Measurements from ENCODE around the gene ERICH2. TPM values are rescaled to one million over a fixed set of nuclear protein-coding genes. Genes with fewer than 3 reads are reported as not detected.
A peak's percentile ranks its signal among the peaks of the same experiment; 100 is the strongest.

The ERICH2 gene
- total and polyA plus RNA-seq, 2 experiments from 2014 or later, result 3.5 TPM; not detected in 1

GRCh38 chr2:170818752-170819470 lies 48.7 kb downstream of the ERICH2 start:
- Histone ChIP-seq H3K27me3 (ENCODE audit: insufficient read depth) (peaks cover 100% of the 10 kb centered on the region), H3F3A (replicated peaks; ENCODE audit: low read depth) (peaks cover 21% of the 10 kb centered on the region), H4K20me1 (replicated peaks; ENCODE audit: insufficient read depth) (peaks cover 10% of the 10 kb centered on the region; the same call in 1 of the 2 replicates), H3K4me3 (peak overlapping the region; percentile 63), H3K9me2 (ENCODE audit: insufficient read depth) (no peaks in the 10 kb centered on the region), H3K4me1 (ENCODE audit: insufficient read depth) (peaks cover 62% of the 10 kb centered on the region), H3K36me3 (ENCODE audit: insufficient read depth) (no peaks in the 10 kb centered on the region), H3K79me2 (replicated peaks; ENCODE audit: insufficient read depth) (no peaks in the 10 kb centered on the region), H2AFZ (peak overlapping the region; percentile 96), H3K27ac (ENCODE audit: low read depth) (no peak overlapping the region), H3K4me2 (peak overlapping the region; percentile 97)
- Mint-ChIP-seq H3K4me1 (peaks cover 60% of the 10 kb centered on the region), H3K4me3 (peak overlapping the region; percentile 77), H3K36me3 (ENCODE audit: low read depth) (no peaks in the 10 kb centered on the region; the same call in 2 of the 3 replicates), H3K27me3 (ENCODE audit: insufficient read depth, low read depth, poor library complexity) (peaks cover 99% of the 10 kb centered on the region), H3K9me3 (peaks cover 3% of the 10 kb centered on the region; the same call in 2 of the 3 replicates), H3K27ac (no peak overlapping the region)
- ATAC-seq, result no peak
- DNase-seq (ENCODE audit: low spot score), result peak; percentile 35
- peak; percentile 54 for TF ChIP-seq EZH2 (IDR thresholded peaks at IDR 0.05; ENCODE audit: low read depth, unreplicated experiment)
- TF ChIP-seq ZNF462 (CRISPR knock-in tag; IDR thresholded peaks at IDR 0.05), result no peak
